Gastroesophageal sphincter (tissue), 4 donors: Measurements from ENCODE around the gene NGLY1. TPM values are rescaled to one million over a fixed set of nuclear protein-coding genes. Genes with fewer than 3 reads are reported as not detected.

ENCODE experiments used
- ATAC-seq: fragments of 150-250 bp; one replicate; pipeline ENCODE4 v1.9.1; 2016; ENCODE audit warnings: mild to moderate bottlenecking, moderate library complexity
- H3K27ac ChIP-seq, 4 donors: fragments of 200-600 bp; sonication (generic) in 3 of 4; 1 replicate in 3 of 4; 2 replicates in 1 of 4; pipeline ENCODE4 v1.5.1; 2016 to 2019
- H3K27me3 ChIP-seq: fragments of 200-600 bp; sonication (generic); one replicate; pipeline ENCODE4 v1.5.1; 2019
- H3K36me3 ChIP-seq, 2 donors: fragments of 200-600 bp; sonication (generic); one replicate each; pipeline ENCODE4 v1.5.1; 2019; ENCODE audit warnings: control low read depth in 1 of 2
- H3K4me1 ChIP-seq, 3 donors: fragments of 200-600 bp; sonication (generic); 1 replicate in 2 of 3; 2 replicates in 1 of 3; pipeline ENCODE4 v1.5.1; 2016 to 2019; ENCODE audit warnings: control low read depth in 2 of 3
- H3K4me3 ChIP-seq, 2 donors: fragments of 200-600 bp; sonication (generic); one replicate each; pipeline ENCODE4 v1.5.1; 2019; ENCODE audit warnings: mild to moderate bottlenecking in 1 of 2, moderate library complexity in 1 of 2
- H3K9me3 ChIP-seq, 3 donors: fragments of 200-600 bp; sonication (generic); one replicate each; pipeline ENCODE4 v1.5.1; 2017 to 2019; ENCODE audit warnings: control low read depth in 2 of 3
- EP300 ChIP-seq: sonication (generic); formaldehyde crosslinking; IDR thresholded peaks from one replicate; pipeline ENCODE4 v1.6.1; 2017; ENCODE audit warnings: antibody characterized with exemption, mild to moderate bottlenecking
- POLR2A ChIP-seq, 2 donors: fragments of 450-650 bp; IDR thresholded peaks; one replicate each; pipeline ENCODE4 v1.6.1; 2017; ENCODE audit warnings: antibody characterized with exemption in 2 of 2, mild to moderate bottlenecking in 2 of 2, moderate library complexity in 1 of 2
- POLR2AphosphoS5 ChIP-seq: sonication (generic); formaldehyde crosslinking; IDR thresholded peaks from one replicate; pipeline ENCODE4 v1.6.1; 2017; ENCODE audit warnings: antibody characterized with exemption
- WGBS, 2 donors: methylation state at CpG; one replicate each; pipeline ENCODE4 v1.1.5; 2018; ENCODE audit warnings: low coverage in 1 of 2; 5-methylcytosine and 5-hydroxymethylcytosine counted together
- total RNA-seq, 4 donors: library from RNA; depleted of rRNA; stranded (reverse); fragments of >200 nt; gene quantifications; one replicate each; pipeline ENCODE4 v1.1.0, GENCODE V29; 2016
- TF ChIP-seq, protein P1 (sequence below), 4 experiments: fragments of 200-600 bp in 2 of 4; fragments of 450-650 bp in 2 of 4; sonication (generic) in 1 of 4; IDR thresholded peaks; one replicate each; pipeline ENCODE4 v1.5.1; 2017 to 2019; ENCODE audit warnings: antibody characterized with exemption in 4 of 4, mild to moderate bottlenecking in 2 of 4, moderate library complexity in 2 of 4

The NGLY1 gene
- total RNA-seq, 4 donors from 2014 or later: 20.8 to 28.2 (median 25.4) TPM

DNA sequence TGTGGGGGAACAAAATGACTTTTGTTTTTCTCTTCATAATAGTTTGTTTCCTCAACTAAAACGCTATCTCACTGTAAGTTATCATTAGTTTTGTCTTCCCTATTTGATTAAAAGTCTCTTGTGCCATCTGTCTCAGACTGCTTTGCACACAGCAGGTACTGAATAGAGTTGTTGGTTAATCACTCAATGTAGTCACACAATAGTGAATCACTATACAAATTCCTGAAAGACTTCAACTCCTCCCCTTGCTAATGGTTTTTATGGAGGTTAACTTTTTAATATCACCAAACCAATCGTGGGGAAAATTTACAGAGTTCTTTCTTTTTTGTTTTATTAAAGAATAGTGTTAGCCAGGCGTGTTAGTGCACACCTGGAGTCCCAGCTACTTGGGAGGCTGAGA is 2.6 kb upstream of the NGLY1 start:
- no peak overlapping the region for H3K4me3 ChIP-seq
- WGBS, 2 donors: 64 to 74% methylated on average over 2 to 3 of the region's 3 CpGs
- no peak overlapping the region for H3K27ac ChIP-seq
- peaks cover 0 to 40% (median 12%) of the 10 kb centered on the region in 3 donors for H3K4me1 ChIP-seq
- no peaks in the 10 kb centered on the region for H3K27me3 ChIP-seq
- no peaks in the 10 kb centered on the region for H3K9me3 ChIP-seq
- ATAC-seq: no peak
- H3K36me3 ChIP-seq: no peaks in the 10 kb centered on the region
- TF ChIP-seq POLR2A (IDR thresholded peaks at IDR 0.05) (no peak), EP300 (no peak), POLR2AphosphoS5 (no peak)
- TF ChIP-seq, protein P1, sequence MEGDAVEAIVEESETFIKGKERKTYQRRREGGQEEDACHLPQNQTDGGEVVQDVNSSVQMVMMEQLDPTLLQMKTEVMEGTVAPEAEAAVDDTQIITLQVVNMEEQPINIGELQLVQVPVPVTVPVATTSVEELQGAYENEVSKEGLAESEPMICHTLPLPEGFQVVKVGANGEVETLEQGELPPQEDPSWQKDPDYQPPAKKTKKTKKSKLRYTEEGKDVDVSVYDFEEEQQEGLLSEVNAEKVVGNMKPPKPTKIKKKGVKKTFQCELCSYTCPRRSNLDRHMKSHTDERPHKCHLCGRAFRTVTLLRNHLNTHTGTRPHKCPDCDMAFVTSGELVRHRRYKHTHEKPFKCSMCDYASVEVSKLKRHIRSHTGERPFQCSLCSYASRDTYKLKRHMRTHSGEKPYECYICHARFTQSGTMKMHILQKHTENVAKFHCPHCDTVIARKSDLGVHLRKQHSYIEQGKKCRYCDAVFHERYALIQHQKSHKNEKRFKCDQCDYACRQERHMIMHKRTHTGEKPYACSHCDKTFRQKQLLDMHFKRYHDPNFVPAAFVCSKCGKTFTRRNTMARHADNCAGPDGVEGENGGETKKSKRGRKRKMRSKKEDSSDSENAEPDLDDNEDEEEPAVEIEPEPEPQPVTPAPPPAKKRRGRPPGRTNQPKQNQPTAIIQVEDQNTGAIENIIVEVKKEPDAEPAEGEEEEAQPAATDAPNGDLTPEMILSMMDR (IDR thresholded peaks at IDR 0.05): no peak

DNA sequence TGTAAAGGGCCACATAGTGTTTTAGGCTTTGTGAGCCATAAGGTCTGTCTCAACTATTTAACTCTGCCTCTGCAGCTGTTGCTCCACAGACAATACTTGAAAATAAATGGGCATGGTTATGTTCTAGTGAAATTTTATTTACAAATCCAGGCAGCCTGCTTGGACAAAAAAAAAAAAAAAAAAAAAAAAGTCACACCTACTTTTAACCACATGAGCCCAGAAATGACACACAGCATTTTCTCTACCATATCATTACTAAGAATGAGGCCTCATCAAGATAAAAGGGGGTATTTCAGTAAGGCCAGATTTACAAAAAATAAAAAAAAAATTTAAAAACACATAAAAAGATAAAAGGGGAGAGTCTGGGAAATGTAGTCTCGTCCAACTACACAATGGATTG is 1.7 kb upstream of the NGLY1 start:
- no peak for ATAC-seq
- H3K4me1 ChIP-seq: peaks cover 0 to 41% (median 11%) of the 10 kb centered on the region in 3 donors
- H3K36me3 ChIP-seq: no peaks in the 10 kb centered on the region
- TF ChIP-seq POLR2AphosphoS5: no peak
- no peak for TF ChIP-seq EP300
- TF ChIP-seq POLR2A (IDR thresholded peaks at IDR 0.05): no peak
- TF ChIP-seq, protein P1 (IDR thresholded peaks at IDR 0.05): no peak
- H3K27ac ChIP-seq: no peak overlapping the region
- H3K4me3 ChIP-seq: no peak overlapping the region
- H3K9me3 ChIP-seq: no peaks in the 10 kb centered on the region
- 100% methylated on average over 1 of the region's 1 CpG for WGBS, 2 donors
- no peaks in the 10 kb centered on the region for H3K27me3 ChIP-seq

DNA sequence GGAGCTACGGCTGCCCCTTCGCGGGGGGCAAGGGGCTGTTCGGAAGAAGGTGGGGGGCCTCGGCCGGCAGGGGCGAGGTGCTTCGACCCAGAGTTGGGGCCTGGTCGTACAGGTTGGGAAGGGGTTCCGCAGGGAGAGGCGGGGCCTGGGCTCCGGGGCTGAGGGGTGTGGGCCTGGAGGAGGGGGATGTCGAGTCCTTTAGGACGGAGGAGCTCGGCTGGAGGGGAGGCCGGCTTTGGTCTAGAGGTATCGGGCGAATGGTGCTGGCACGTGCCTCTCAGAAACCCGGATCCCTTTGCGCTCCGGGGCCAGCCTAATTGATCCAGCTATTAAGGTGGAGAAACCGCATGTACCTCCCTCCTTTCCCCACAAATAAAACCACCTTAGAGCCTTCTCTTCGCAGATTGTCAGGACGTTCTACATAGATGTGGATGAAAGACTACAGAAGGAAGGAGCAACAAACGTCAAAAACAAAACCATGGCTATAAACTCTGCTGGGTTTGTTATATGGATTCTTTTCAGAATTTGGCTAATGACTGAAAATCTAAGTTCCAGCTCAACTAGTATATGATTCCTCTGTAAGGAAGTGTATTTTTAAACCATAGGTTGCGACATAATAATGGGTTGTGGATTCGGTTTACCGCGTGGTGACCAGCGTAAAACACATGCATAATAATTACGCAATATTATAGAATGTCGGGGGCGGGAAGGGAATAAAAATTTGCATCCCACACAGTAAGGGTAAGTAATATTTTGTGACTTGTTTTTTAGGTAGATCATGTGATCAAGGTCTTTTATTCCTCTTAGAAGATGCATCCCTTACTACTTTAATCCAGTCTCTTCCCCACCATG is 644 bp upstream of the NGLY1 start:
- 52 to 60% methylated on average over 11 to 12 of the region's 34 CpGs for WGBS, 2 donors
- no peaks in the 10 kb centered on the region for H3K9me3 ChIP-seq
- no peaks in the 10 kb centered on the region for H3K36me3 ChIP-seq
- peak overlapping the region; percentile 63 to 95 (median 92) for H3K27ac ChIP-seq
- H3K4me3 ChIP-seq: peak overlapping the region; percentile 92 to 93
- ATAC-seq: peak; percentile 57
- no peaks in the 10 kb centered on the region for H3K27me3 ChIP-seq
- H3K4me1 ChIP-seq: peaks cover 0 to 36% (median 11%) of the 10 kb centered on the region in 3 donors
- TF ChIP-seq POLR2A (IDR thresholded peaks at IDR 0.05) (no peak), POLR2AphosphoS5 (peak; percentile 10), EP300 (no peak)
- TF ChIP-seq, protein P1 (IDR thresholded peaks at IDR 0.05): peak in 1 of 4 experiments; percentile 6

DNA sequence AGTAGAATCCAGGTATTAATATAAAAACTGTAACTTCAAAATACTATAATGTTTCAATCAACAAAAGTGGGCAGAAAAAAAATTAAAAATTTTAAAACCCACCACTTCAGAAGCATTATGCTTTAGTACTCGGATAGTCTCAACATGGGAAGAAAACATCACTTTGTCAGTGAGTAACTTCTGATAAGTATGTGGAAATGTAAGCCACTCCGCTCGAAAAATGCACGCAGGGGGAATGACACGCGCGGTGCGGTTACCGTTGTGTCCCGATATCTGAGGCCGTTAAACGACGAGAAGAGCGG is 656 bp downstream of the NGLY1 start:
- Histone ChIP-seq H3K27ac (peak overlapping the region; percentile 89 to 95 (median 92)), H3K4me3 (peak overlapping the region; percentile 92 to 93), H3K9me3 (no peaks in the 10 kb centered on the region), H3K4me1 (peaks cover 0 to 32% (median 11%) of the 10 kb centered on the region in 3 donors), H3K36me3 (peaks cover 0 to 10% of the 10 kb centered on the region in 2 donors), H3K27me3 (no peaks in the 10 kb centered on the region)
- no peak for ATAC-seq
- TF ChIP-seq EP300 (no peak), POLR2AphosphoS5 (no peak), POLR2A (IDR thresholded peaks at IDR 0.05) (no peak)
- TF ChIP-seq, protein P1 (IDR thresholded peaks at IDR 0.05): no peak
- WGBS, 2 donors: 0 to 2% methylated on average over 14 of the region's 14 CpGs
